Measurements from ENCODE around the gene CPA5. TPM values are rescaled to one million over a fixed set of nuclear protein-coding genes. Genes with fewer than 3 reads are reported as not detected.

Gene CPA5
- total RNA-seq, 1 donor from 2014 or later = not detected

DNA sequence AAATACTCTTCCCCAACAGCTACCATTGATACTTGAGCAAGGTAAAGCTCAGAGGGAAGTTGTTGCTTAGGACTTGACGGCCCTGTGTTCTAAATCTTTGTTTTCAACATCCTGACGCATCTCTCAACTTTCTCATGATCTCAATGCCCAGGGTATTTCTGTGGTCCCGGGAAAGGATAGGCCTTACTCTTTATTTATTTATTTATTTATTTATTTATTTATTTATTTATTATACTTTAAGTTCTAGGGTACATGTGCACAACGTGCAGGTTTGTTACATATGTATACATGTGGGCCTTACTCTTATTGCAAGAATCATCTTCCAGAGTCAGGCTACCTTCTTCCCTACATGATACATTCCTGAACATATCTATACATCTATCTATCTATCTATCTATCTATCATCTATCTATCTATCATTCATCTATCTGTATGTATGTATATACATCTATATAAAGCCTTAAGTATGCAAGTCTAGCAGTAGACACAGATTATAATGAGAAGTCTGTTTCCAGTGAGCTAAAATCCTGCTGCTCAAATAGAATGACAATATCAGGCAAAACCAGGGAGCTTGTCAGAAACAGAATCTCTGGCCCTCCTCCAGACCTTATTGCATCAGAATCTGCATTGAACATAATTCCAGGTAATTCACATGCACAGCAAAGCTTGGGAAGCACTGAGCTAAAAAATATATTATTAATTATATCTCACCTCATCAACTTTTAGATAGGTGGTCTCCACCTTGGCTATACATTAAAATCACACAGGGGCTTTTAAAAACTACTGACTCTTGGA, 12.2 kb upstream of the CPA5 start:
- Mint-ChIP-seq H3K27me3 (no peaks in the 10 kb centered on the region), H3K4me1 (no peaks in the 10 kb centered on the region), H3K27ac (no peak overlapping the region), H3K9me3 (no peaks in the 10 kb centered on the region), H3K36me3 (ENCODE audit: low read depth) (no peaks in the 10 kb centered on the region), H3K4me3 (no peak overlapping the region)
- intact Hi-C loops (cut with micrococcal nuclease) = no loop called here
- DNase-seq = no peak
- ChIA-PET POLR2A (no interaction called here), CTCF (no interaction called here)
- no peak for TF ChIP-seq CTCF (IDR thresholded peaks at IDR 0.05)
- ATAC-seq (ENCODE audit: low read depth) = no peak

DNA sequence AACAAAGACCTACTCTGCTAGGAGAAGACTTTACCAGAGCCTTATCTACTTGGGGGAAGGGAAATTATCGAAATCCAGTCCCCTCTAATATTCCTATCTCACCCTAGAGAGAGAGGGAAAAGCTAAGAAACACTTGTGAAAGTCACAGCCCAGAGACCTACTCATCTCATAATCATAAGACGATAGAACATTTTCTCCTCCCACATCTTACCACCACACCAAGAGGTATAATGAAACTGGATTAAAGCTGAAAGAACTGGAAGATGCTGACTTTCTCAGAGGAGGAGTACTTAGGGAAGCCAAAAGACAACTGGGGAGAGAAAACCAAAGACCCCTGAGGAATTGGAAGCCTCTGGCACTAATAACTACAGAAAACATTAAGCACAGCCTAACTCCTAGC, 10.8 kb upstream of the CPA5 start:
- H3K9me3 Mint-ChIP-seq = no peaks in the 10 kb centered on the region
- POLR2A ChIA-PET = no interaction called here

DNA sequence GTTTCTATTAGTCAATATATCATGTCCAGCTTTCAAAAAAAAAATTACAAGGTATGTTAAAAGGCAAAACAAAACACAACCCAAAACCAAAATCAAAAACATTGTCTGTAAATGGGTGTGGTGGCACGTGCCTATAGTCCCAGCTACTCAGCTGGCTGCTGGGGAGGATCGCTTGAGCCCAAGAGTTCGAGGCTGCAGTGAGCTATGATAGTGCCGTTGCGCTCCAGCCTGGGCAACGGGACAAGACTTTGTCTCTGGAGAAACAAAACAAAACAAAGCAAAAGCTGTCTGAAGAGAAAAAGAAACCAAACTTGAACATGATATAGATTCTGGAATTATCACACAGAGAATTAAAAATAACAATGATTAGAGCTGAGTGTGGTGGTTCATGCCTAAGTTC, 10.3 kb upstream of the CPA5 start:
- TF ChIP-seq CTCF (IDR thresholded peaks at IDR 0.05) = no peak
- ATAC-seq (ENCODE audit: low read depth) (no peak), DNase-seq (no peak)
- H3K9me3 Mint-ChIP-seq = no peaks in the 10 kb centered on the region
- CTCF ChIA-PET = no interaction called here
- H3K36me3 Mint-ChIP-seq (ENCODE audit: low read depth) = no peaks in the 10 kb centered on the region
- no peaks in the 10 kb centered on the region for H3K27me3 Mint-ChIP-seq
- intact Hi-C loops (cut with micrococcal nuclease) = no loop called here
- POLR2A ChIA-PET = no interaction called here
- H3K4me1 Mint-ChIP-seq = no peaks in the 10 kb centered on the region
- H3K27ac Mint-ChIP-seq = no peak overlapping the region
- H3K4me3 Mint-ChIP-seq = no peak overlapping the region

More for the DNA sequence above, 10.8 kb upstream of the CPA5 start:
- no peaks in the 10 kb centered on the region for H3K36me3 Mint-ChIP-seq (ENCODE audit: low read depth)
- intact Hi-C loops (cut with micrococcal nuclease) = no loop called here
- CTCF ChIA-PET = no interaction called here
- no peak for TF ChIP-seq CTCF (IDR thresholded peaks at IDR 0.05)
- H3K4me1 Mint-ChIP-seq = no peaks in the 10 kb centered on the region
- no peaks in the 10 kb centered on the region for H3K27me3 Mint-ChIP-seq
- ATAC-seq (ENCODE audit: low read depth) (no peak), DNase-seq (no peak)
- H3K4me3 Mint-ChIP-seq = no peak overlapping the region
- H3K27ac Mint-ChIP-seq = no peak overlapping the region

GRCh38 chr7:130337410-130337971, 7.1 kb upstream of the CPA5 start:
- ChIA-PET CTCF (no interaction called here), POLR2A (no interaction called here)
- ATAC-seq (ENCODE audit: low read depth) (no peak), DNase-seq (no peak)
- intact Hi-C loops (cut with micrococcal nuclease) = no loop called here
- no peaks in the 10 kb centered on the region for H3K4me1 Mint-ChIP-seq
- no peaks in the 10 kb centered on the region for H3K27me3 Mint-ChIP-seq
- no peak overlapping the region for H3K27ac Mint-ChIP-seq
- no peak for TF ChIP-seq CTCF (IDR thresholded peaks at IDR 0.05)
- H3K36me3 Mint-ChIP-seq (ENCODE audit: low read depth) = no peaks in the 10 kb centered on the region
- no peak overlapping the region for H3K4me3 Mint-ChIP-seq
- no peaks in the 10 kb centered on the region for H3K9me3 Mint-ChIP-seq

DNA sequence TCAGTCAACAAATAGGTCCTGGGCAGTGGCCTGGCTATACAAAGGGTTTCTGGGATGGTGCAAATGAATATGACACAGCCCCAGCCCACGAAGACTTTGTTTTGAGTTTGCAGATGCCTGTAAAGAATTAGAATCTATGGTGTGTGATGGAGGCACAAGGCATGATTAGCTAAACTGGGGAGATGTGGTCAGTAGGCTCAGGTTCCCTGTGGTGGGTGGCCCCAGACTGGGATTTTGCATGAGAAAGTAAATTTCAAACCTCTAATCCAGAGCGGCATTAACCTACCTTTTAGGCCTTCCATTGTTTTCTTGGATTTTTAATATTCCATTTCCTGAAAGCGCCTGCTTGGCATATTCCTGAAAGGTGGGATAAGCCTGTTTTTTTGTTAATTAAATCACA, 6.4 kb upstream of the CPA5 start:
- H3K9me3 Mint-ChIP-seq = no peaks in the 10 kb centered on the region
- no peaks in the 10 kb centered on the region for H3K36me3 Mint-ChIP-seq (ENCODE audit: low read depth)
- no peaks in the 10 kb centered on the region for H3K27me3 Mint-ChIP-seq
- ChIA-PET CTCF (no interaction called here), POLR2A (no interaction called here)
- H3K4me1 Mint-ChIP-seq = no peaks in the 10 kb centered on the region
- DNase-seq (no peak), ATAC-seq (ENCODE audit: low read depth) (no peak)
- intact Hi-C loops (cut with micrococcal nuclease) = no loop called here
- no peak for TF ChIP-seq CTCF (IDR thresholded peaks at IDR 0.05)
- no peak overlapping the region for H3K4me3 Mint-ChIP-seq
- no peak overlapping the region for H3K27ac Mint-ChIP-seq

Data from activated B cell treated with CpG ODN at 0.5 μM for 24 hours (primary cell).